ENCODE data around the gene GANAB. TPM values are rescaled to one million over a fixed set of nuclear protein-coding genes. Genes with fewer than 3 reads are reported as not detected.

GANAB gene
- total RNA-seq, 1 experiment from 2014 or later = 364 TPM

- no peak overlapping the region for H3K4me3 Mint-ChIP-seq (ENCODE audit: unreplicated experiment)
- DNase-seq (ENCODE audit: unreplicated experiment) = no peak
- no peaks in the 10 kb centered on the region for H3K27me3 Mint-ChIP-seq (ENCODE audit: insufficient read depth, unreplicated experiment)
- ChIA-PET POLR2A (interaction anchor here (0.7 to 7.1 kb wide), 6 partner anchors 19 to 64 kb away, joined by 3 to 98 read pairs (median 18); partner anchors contain the start of genes B3GAT3, C11orf98, CSKMT and TUT1), CTCF (interaction anchor here (0.6 to 1.1 kb wide), 3 partner anchors 18 to 566 kb away, joined by 3 to 4 read pairs (median 3); no protein-coding TSS in a partner anchor)
- intact Hi-C loops (cut with micrococcal nuclease) = loop anchor here (5.0 kb wide), 1 partner anchor 35 kb away; the partner anchor contains the start of genes EML3 and ROM1
- TF ChIP-seq CTCF (IDR thresholded peaks at IDR 0.05; ENCODE audit: unreplicated experiment) = no peak
- H3K36me3 Mint-ChIP-seq (ENCODE audit: insufficient read depth, unreplicated experiment) = peaks cover 47% of the 10 kb centered on the region
- peaks cover 6% of the 10 kb centered on the region for H3K4me1 Mint-ChIP-seq (ENCODE audit: insufficient read depth, unreplicated experiment)
- no TSS peak for BruUV-seq (replicated peaks)
- no peak overlapping the region for H3K27ac Mint-ChIP-seq (ENCODE audit: low read depth, unreplicated experiment)
- H3K9me3 Mint-ChIP-seq (ENCODE audit: unreplicated experiment) = no peaks in the 10 kb centered on the region
These were observed 1.2 kb upstream of the GANAB start for GRCh38 chr11:62647609-62648005.

- H3K27me3 Mint-ChIP-seq (ENCODE audit: insufficient read depth, unreplicated experiment) = no peaks in the 10 kb centered on the region
- no peak for DNase-seq (ENCODE audit: unreplicated experiment)
- peaks cover 53% of the 10 kb centered on the region for H3K36me3 Mint-ChIP-seq (ENCODE audit: insufficient read depth, unreplicated experiment)
- BruUV-seq (replicated peaks) = no TSS peak
- peak overlapping the region; percentile 92 for H3K27ac Mint-ChIP-seq (ENCODE audit: low read depth, unreplicated experiment)
- no peaks in the 10 kb centered on the region for H3K4me1 Mint-ChIP-seq (ENCODE audit: insufficient read depth, unreplicated experiment)
- H3K9me3 Mint-ChIP-seq (ENCODE audit: unreplicated experiment) = no peaks in the 10 kb centered on the region
- H3K4me3 Mint-ChIP-seq (ENCODE audit: unreplicated experiment) = peak overlapping the region; percentile 95
- POLR2A ChIA-PET = interaction anchor here (0.6 to 7.1 kb wide), 22 partner anchors 8 to 668 kb away, joined by 3 to 98 read pairs (median 7); partner anchors contain the start of genes AHNAK, B3GAT3, C11orf98 and CSKMT
- intact Hi-C loops (cut with micrococcal nuclease) = loop anchor here (5.0 kb wide), 1 partner anchor 35 kb away; the partner anchor contains the start of genes EML3 and ROM1
- TF ChIP-seq CTCF (IDR thresholded peaks at IDR 0.05; ENCODE audit: unreplicated experiment) = no peak
- CTCF ChIA-PET = interaction anchor here (0.6 to 1.5 kb wide), 5 partner anchors 10 to 566 kb away, joined by 3 to 8 read pairs (median 3); no protein-coding TSS in a partner anchor
These were observed 604 bp upstream of the GANAB start for GRCh38 chr11:62646825-62647608.

GRCh38 chr11:62645671-62645945 is 805 bp downstream of the GANAB start:
- Mint-ChIP-seq H3K27ac (ENCODE audit: low read depth, unreplicated experiment) (peak overlapping the region; percentile 92), H3K4me3 (ENCODE audit: unreplicated experiment) (peak overlapping the region; percentile 95), H3K4me1 (ENCODE audit: insufficient read depth, unreplicated experiment) (no peaks in the 10 kb centered on the region), H3K36me3 (ENCODE audit: insufficient read depth, unreplicated experiment) (peaks cover 46% of the 10 kb centered on the region), H3K9me3 (ENCODE audit: unreplicated experiment) (no peaks in the 10 kb centered on the region), H3K27me3 (ENCODE audit: insufficient read depth, unreplicated experiment) (no peaks in the 10 kb centered on the region)
- ChIA-PET CTCF (interaction anchor here (1.0 to 1.5 kb wide), 2 partner anchors 45 to 251 kb away, joined by 3 to 8 read pairs; no protein-coding TSS in a partner anchor), POLR2A (interaction anchor here (0.6 to 7.1 kb wide), 21 partner anchors 10 to 236 kb away, joined by 3 to 98 read pairs (median 8); partner anchors contain the start of genes AHNAK, B3GAT3, C11orf98 and CSKMT)
- intact Hi-C loops (cut with micrococcal nuclease) = loop anchor here (5.0 kb wide), 1 partner anchor 33 kb away; the partner anchor contains the start of genes EML3 and ROM1
- TF ChIP-seq CTCF (IDR thresholded peaks at IDR 0.05; ENCODE audit: unreplicated experiment) = no peak
- no TSS peak for BruUV-seq (replicated peaks)
- peak; percentile 5 for DNase-seq (ENCODE audit: unreplicated experiment)

- DNase-seq (ENCODE audit: unreplicated experiment) = no peak
- Mint-ChIP-seq H3K9me3 (ENCODE audit: unreplicated experiment) (no peaks in the 10 kb centered on the region), H3K27ac (ENCODE audit: low read depth, unreplicated experiment) (no peak overlapping the region), H3K4me3 (ENCODE audit: unreplicated experiment) (peak overlapping the region; percentile 95), H3K4me1 (ENCODE audit: insufficient read depth, unreplicated experiment) (no peaks in the 10 kb centered on the region), H3K36me3 (ENCODE audit: insufficient read depth, unreplicated experiment) (peaks cover 48% of the 10 kb centered on the region), H3K27me3 (ENCODE audit: insufficient read depth, unreplicated experiment) (no peaks in the 10 kb centered on the region)
- BruUV-seq (replicated peaks) = no TSS peak
- no peak for TF ChIP-seq CTCF (IDR thresholded peaks at IDR 0.05; ENCODE audit: unreplicated experiment)
- CTCF ChIA-PET = interaction anchor here (0.6 to 1.0 kb wide), 4 partner anchors 14 to 54 kb away, joined by 3 to 4 read pairs (median 3); no protein-coding TSS in a partner anchor
- intact Hi-C loops (cut with micrococcal nuclease) = no loop called here
- POLR2A ChIA-PET = interaction anchor here (0.6 to 6.5 kb wide), 12 partner anchors 9 to 1768 kb away, joined by 3 to 95 read pairs (median 4); partner anchors contain the start of genes B3GAT3, HNRNPUL2, INTS5 and LBHD1
These were observed 2.2 kb downstream of the GANAB start for GRCh38 chr11:62644220-62644619.
